Duodenal mucosa (tissue), 2 donors: ENCODE results near the gene LTBP1.

Source experiments
- H3K27ac ChIP-seq: one replicate; pipeline ENCODE4 v1.7.0; 2013; ENCODE audit warnings: low read depth, low read length
- H3K27me3 ChIP-seq, 2 donors: one replicate each; pipeline ENCODE4 v1.7.0; 2013; ENCODE audit warnings: low read length in 2 of 2, control low read depth in 1 of 2; ENCODE audit not compliant: insufficient read depth in 2 of 2, control insufficient read depth in 1 of 2
- H3K36me3 ChIP-seq, 2 donors: one replicate each; pipeline ENCODE4 v1.7.0; 2013; ENCODE audit warnings: low read length in 2 of 2, control low read depth in 1 of 2; ENCODE audit not compliant: insufficient read depth in 2 of 2, control insufficient read depth in 1 of 2
- H3K4me1 ChIP-seq, 2 donors: one replicate each; pipeline ENCODE4 v1.7.0; 2013; ENCODE audit warnings: low read length in 2 of 2, control low read depth in 1 of 2; ENCODE audit not compliant: insufficient read depth in 2 of 2, control insufficient read depth in 1 of 2
- H3K4me3 ChIP-seq, 2 donors: one replicate each; pipeline ENCODE4 v1.7.0; 2013; ENCODE audit warnings: low read length in 2 of 2, low read depth in 1 of 2
- H3K9ac ChIP-seq, 2 donors: one replicate each; pipeline ENCODE4 v1.7.0; 2013; ENCODE audit warnings: low read length in 2 of 2, low read depth in 1 of 2
- H3K9me3 ChIP-seq, 2 donors: one replicate each; pipeline ENCODE4 v1.7.0; 2013; ENCODE audit warnings: low read length in 2 of 2, control low read depth in 1 of 2; ENCODE audit not compliant: control insufficient read depth in 1 of 2

Gene LTBP1

DNA sequence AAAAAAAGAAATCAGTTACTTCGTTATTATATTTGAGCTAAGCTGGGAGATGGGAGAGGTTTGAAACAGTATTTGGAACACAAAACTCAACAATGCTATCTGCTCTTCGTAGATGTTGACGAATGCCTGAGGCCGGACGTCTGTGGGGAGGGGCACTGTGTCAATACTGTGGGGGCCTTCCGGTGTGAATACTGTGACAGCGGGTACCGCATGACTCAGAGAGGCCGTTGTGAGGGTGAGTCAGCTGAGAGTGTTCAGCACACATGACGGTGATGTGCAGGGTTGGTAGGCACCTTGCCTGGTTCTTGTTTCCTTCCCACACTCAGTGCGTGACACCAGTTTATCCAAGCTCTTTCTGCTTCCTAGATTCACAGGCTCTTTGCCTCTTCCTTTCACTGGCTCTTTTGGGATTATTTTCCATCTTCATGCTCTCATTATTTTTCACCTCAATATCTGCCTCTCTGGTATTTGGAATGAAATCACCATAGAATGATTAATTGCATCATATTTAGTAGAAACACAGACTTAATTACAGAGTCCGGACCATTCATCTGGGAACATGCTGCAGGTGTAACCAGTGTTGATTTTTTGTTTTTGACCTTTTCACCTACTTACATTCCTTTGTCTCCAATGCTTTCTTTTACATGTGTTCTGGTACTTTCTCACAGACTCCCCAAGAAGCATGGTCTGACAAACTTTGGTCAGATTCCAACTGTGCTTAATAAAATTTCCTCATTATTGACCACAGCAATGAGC is 329.1 kb downstream of the LTBP1 start:
- no peaks in the 10 kb centered on the region for H3K4me1 ChIP-seq
- no peak overlapping the region for H3K4me3 ChIP-seq
- no peaks in the 10 kb centered on the region for H3K27me3 ChIP-seq
- no peaks in the 10 kb centered on the region for H3K36me3 ChIP-seq
- no peak overlapping the region for H3K9ac ChIP-seq
- no peaks in the 10 kb centered on the region for H3K9me3 ChIP-seq
- no peak overlapping the region for H3K27ac ChIP-seq

DNA sequence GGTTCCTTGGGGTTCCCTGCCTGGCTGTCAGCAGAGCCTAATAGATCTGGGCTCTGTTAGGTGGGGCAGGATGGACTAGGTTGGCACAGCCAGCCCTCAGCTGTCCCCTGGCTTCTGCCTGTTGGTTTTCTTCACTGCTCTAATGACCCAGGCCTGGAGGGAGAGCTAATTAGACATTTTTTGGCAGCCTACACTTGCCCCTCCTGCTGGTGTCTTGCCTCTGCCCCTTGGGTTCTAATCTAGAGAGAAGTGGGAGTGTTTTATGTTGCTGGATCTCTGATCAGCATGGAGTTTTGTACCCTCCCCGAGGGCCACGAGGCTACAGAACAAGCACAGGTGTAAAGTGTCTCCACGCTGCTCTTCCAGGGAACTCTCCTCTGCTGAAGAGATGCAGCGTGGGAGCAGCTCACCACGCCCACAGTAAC is 330.3 kb downstream of the LTBP1 start:
- Histone ChIP-seq H3K27ac (no peak overlapping the region), H3K4me3 (no peak overlapping the region), H3K36me3 (no peaks in the 10 kb centered on the region), H3K4me1 (no peaks in the 10 kb centered on the region), H3K27me3 (no peaks in the 10 kb centered on the region), H3K9me3 (no peaks in the 10 kb centered on the region), H3K9ac (no peak overlapping the region)

DNA sequence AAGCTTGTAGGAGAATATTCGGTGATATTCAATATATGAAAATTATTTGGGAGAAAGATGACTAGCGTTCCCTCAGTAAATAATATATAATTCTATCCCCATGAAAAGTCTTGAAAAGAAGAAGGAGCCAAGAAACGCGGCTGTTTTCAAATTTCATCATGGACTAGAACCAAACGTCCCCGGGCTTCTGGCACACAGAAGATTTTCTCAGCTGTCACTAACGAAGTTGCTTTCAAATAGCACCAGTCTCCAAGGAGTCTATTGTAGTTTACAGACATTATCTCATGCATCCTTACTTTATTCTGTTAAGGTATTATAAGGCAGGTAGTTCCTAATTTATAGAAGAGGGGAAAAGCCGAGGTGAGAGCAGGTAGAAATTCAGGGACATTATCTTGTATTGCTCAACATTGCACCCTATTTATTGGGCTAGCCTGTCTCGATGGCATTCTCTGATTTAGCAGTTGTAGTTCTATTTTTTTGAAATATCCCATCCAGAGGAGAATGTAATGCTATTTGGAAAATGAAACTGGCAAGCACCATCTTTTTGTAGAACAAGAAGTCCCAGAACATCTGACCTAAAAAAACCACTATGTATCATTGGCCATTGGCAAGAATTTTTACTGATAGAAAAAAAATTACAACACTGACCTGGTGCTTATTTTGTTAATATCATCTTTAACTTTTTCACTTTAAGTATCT is 331.6 kb downstream of the LTBP1 start:
- Histone ChIP-seq H3K9ac (no peak overlapping the region), H3K27ac (no peak overlapping the region), H3K4me1 (no peaks in the 10 kb centered on the region), H3K9me3 (no peaks in the 10 kb centered on the region), H3K36me3 (no peaks in the 10 kb centered on the region), H3K27me3 (no peaks in the 10 kb centered on the region), H3K4me3 (no peak overlapping the region)

- Histone ChIP-seq H3K9ac (no peak overlapping the region), H3K36me3 (no peaks in the 10 kb centered on the region), H3K4me3 (no peak overlapping the region), H3K9me3 (no peaks in the 10 kb centered on the region), H3K27ac (no peak overlapping the region), H3K4me1 (no peaks in the 10 kb centered on the region), H3K27me3 (no peaks in the 10 kb centered on the region)
These were observed 337.5 kb downstream of the LTBP1 start for GRCh38 chr2:33284287-33284686.

- H3K4me3 ChIP-seq, result no peak overlapping the region
These were observed 340.8 kb downstream of the LTBP1 start for GRCh38 chr2:33287507-33288005.

DNA sequence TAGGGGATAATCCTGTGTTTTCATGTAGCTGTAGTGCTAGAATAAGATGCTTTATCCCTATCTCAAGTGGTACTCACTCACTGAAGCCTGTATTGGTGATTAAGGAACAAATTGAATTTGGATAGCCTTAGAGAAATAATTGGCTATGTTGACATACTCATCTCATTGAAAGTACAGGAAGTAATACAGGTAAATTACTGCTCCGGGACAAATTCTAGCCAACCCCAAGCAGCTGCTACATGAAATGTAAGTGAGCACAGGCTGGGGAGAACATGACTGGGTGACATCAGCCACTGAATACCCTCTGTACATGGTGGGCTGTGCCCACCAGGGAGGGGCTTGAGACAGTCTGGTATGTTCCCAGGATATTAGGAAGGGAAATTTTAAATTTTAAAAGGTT is 341.3 kb downstream of the LTBP1 start:
- Histone ChIP-seq H3K4me3 (no peak overlapping the region), H3K27ac (no peak overlapping the region), H3K9me3 (no peaks in the 10 kb centered on the region), H3K9ac (no peak overlapping the region), H3K4me1 (no peaks in the 10 kb centered on the region), H3K27me3 (no peaks in the 10 kb centered on the region), H3K36me3 (no peaks in the 10 kb centered on the region)

More at GRCh38 chr2:33287507-33288005, 340.8 kb downstream of the LTBP1 start:
- H3K4me1 ChIP-seq, result no peaks in the 10 kb centered on the region
- H3K36me3 ChIP-seq, result no peaks in the 10 kb centered on the region
- H3K27me3 ChIP-seq, result no peaks in the 10 kb centered on the region
- H3K27ac ChIP-seq, result no peak overlapping the region
- H3K9ac ChIP-seq, result no peak overlapping the region
- no peaks in the 10 kb centered on the region for H3K9me3 ChIP-seq

DNA sequence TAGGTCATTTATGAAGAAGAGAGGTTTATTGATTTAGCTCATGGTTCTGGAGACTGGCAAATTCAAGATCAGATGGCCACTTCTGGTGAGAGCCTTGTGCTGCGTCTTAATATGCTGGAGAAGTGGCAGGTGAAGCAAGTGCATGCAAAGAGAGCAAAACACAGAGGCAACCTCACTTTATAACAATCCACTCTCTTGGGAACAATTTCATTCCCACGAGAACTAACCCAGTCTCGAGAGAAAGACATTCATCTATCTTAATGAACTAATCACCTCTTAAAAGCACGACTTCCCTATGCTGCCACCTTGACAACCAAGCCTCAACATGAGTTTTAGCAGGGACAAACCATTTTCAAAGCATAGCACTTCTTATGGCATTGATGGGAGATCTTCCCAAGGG is 343.2 kb downstream of the LTBP1 start:
- Histone ChIP-seq H3K27me3 (no peaks in the 10 kb centered on the region), H3K4me1 (no peaks in the 10 kb centered on the region), H3K9ac (no peak overlapping the region), H3K27ac (no peak overlapping the region), H3K9me3 (no peaks in the 10 kb centered on the region), H3K4me3 (no peak overlapping the region), H3K36me3 (no peaks in the 10 kb centered on the region)

- peak overlapping the region; percentile 59 to 62 for H3K4me3 ChIP-seq
- no peaks in the 10 kb centered on the region for H3K9me3 ChIP-seq
- H3K36me3 ChIP-seq, result no peaks in the 10 kb centered on the region
- H3K4me1 ChIP-seq, result no peaks in the 10 kb centered on the region
- H3K9ac ChIP-seq, result no peak overlapping the region
- H3K27me3 ChIP-seq, result no peaks in the 10 kb centered on the region
- no peak overlapping the region for H3K27ac ChIP-seq
These were observed 344.7 kb downstream of the LTBP1 start for GRCh38 chr2:33291278-33292013.

- Histone ChIP-seq H3K36me3 (no peaks in the 10 kb centered on the region), H3K9ac (no peak overlapping the region), H3K4me3 (peak overlapping the region; percentile 59 to 62), H3K4me1 (no peaks in the 10 kb centered on the region), H3K27ac (no peak overlapping the region), H3K9me3 (no peaks in the 10 kb centered on the region), H3K27me3 (no peaks in the 10 kb centered on the region)
These were observed 345.3 kb downstream of the LTBP1 start for GRCh38 chr2:33292063-33292462.
